Suprapubic skin (tissue), 4 donors: ENCODE data around the gene MAMLD1.

Experiments used
- CTCF ChIP-seq, 2 donors: fragments of 200-600 bp in 1 of 2; fragments of 450-650 bp in 1 of 2; sonication (generic) in 1 of 2; IDR thresholded peaks; one replicate each; pipeline ENCODE4 v1.5.1; 2016 to 2019; ENCODE audit warnings: antibody characterized with exemption in 2 of 2, mild to moderate bottlenecking in 1 of 2, moderate library complexity in 1 of 2
- EP300 ChIP-seq: sonication (generic); formaldehyde crosslinking; IDR thresholded peaks from one replicate; pipeline ENCODE4 v1.6.1; 2017; ENCODE audit warnings: antibody characterized with exemption
- POLR2A ChIP-seq, 2 donors: fragments of 450-650 bp; IDR thresholded peaks; one replicate each; pipeline ENCODE4 v1.6.1; 2017; ENCODE audit warnings: antibody characterized with exemption in 2 of 2, mild to moderate bottlenecking in 2 of 2, moderate library complexity in 2 of 2
- POLR2AphosphoS5 ChIP-seq, 3 donors: sonication (generic); formaldehyde crosslinking; IDR thresholded peaks; one replicate each; pipeline ENCODE4 v1.6.1; 2017; ENCODE audit warnings: antibody characterized with exemption in 3 of 3

- TF ChIP-seq CTCF (IDR thresholded peaks at IDR 0.05) (no peak), POLR2AphosphoS5 (IDR thresholded peaks at IDR 0.05) (no peak), POLR2A (IDR thresholded peaks at IDR 0.05) (no peak), EP300 (no peak)
Measured at GRCh38 chrX:150515801-150516200, 152.7 kb downstream of the MAMLD1 start.
